IPS-20b (cell line): ENCODE measurements around the gene TET2.

Experiments
- H3K27ac ChIP-seq: one replicate; pipeline ENCODE4 v1.5.1; 2013; ENCODE audit warnings: low read length
- H3K27me3 ChIP-seq: 2 replicates; pipeline ENCODE4 v1.6.1; 2013; ENCODE audit warnings: mild to moderate bottlenecking, low read length, inconsistent platforms; ENCODE audit not compliant: insufficient read depth
- H3K36me3 ChIP-seq: 2 replicates; pipeline ENCODE4 v1.6.1; 2013; ENCODE audit warnings: low read depth, mild to moderate bottlenecking, inconsistent platforms, low read length, moderate library complexity; ENCODE audit not compliant: insufficient read depth
- H3K4me1 ChIP-seq: 2 replicates; pipeline ENCODE4 v1.6.1; 2013; ENCODE audit warnings: mild to moderate bottlenecking, control low read depth, inconsistent platforms, low read length, moderate library complexity; ENCODE audit not compliant: insufficient read depth
- H3K4me3 ChIP-seq: 2 replicates; pipeline ENCODE4 v1.5.1; 2013; ENCODE audit warnings: mild to moderate bottlenecking, low read length, inconsistent platforms
- H3K9ac ChIP-seq: 2 replicates; pipeline ENCODE4 v1.6.1; 2013; ENCODE audit warnings: low read depth, mild to moderate bottlenecking, inconsistent platforms, low read length, moderate library complexity
- H3K9me3 ChIP-seq: 2 replicates; pipeline ENCODE4 v1.6.1; 2013; ENCODE audit warnings: mild to moderate bottlenecking, low read depth, low read length, inconsistent platforms; ENCODE audit not compliant: insufficient read depth

Gene TET2

GRCh38 chr4:105158837-105159236, 12.2 kb downstream of the TET2 start:
- H3K4me1 ChIP-seq = no peaks in the 10 kb centered on the region; the same call in 1 of the 2 replicates
- H3K36me3 ChIP-seq = no peaks in the 10 kb centered on the region
- peak overlapping the region; percentile 8; the same call in 1 of the 2 replicates for H3K4me3 ChIP-seq
- no peaks in the 10 kb centered on the region for H3K9me3 ChIP-seq
- no peak overlapping the region for H3K27ac ChIP-seq
- peaks cover 100% of the 10 kb centered on the region for H3K27me3 ChIP-seq
- H3K9ac ChIP-seq = no peak overlapping the region

GRCh38 chr4:105162123-105162796, 15.6 kb downstream of the TET2 start:
- Histone ChIP-seq H3K4me3 (no peak overlapping the region), H3K9me3 (no peaks in the 10 kb centered on the region), H3K9ac (no peak overlapping the region), H3K27me3 (peaks cover 89% of the 10 kb centered on the region), H3K27ac (no peak overlapping the region), H3K4me1 (no peaks in the 10 kb centered on the region; the same call in 1 of the 2 replicates), H3K36me3 (no peaks in the 10 kb centered on the region)

GRCh38 chr4:105164548-105164947, 17.9 kb downstream of the TET2 start:
- H3K27me3 ChIP-seq = peaks cover 66% of the 10 kb centered on the region
- no peak overlapping the region for H3K4me3 ChIP-seq
- H3K4me1 ChIP-seq = no peaks in the 10 kb centered on the region
- H3K36me3 ChIP-seq = no peaks in the 10 kb centered on the region
- no peak overlapping the region for H3K27ac ChIP-seq
- H3K9ac ChIP-seq = no peak overlapping the region
- H3K9me3 ChIP-seq = no peaks in the 10 kb centered on the region

DNA sequence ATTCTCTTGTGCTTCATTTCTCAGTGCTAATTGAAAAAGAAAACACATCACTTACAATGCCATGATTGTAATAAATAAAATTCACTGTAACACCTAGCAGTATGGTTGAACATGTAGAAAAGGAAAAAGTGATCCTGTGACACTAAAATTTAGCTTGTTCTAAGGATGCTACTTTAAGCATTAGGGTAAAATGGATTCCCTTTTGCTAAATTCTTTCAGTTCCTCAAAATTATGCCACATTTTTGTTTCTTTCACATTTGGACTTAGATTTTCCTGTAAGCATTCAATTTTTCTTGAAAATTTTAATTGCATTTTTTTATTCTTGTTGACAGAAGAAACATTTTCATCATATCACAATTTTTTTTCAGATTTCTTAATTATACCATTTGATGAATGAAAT, 19.4 kb downstream of the TET2 start:
- Histone ChIP-seq H3K4me1 (no peaks in the 10 kb centered on the region), H3K4me3 (no peak overlapping the region), H3K27me3 (peaks cover 51% of the 10 kb centered on the region)

GRCh38 chr4:105170711-105171110, 24.0 kb downstream of the TET2 start:
- Histone ChIP-seq H3K9ac (no peak overlapping the region), H3K36me3 (no peaks in the 10 kb centered on the region), H3K27me3 (peaks cover 5% of the 10 kb centered on the region; the same call in 1 of the 2 replicates), H3K4me1 (no peaks in the 10 kb centered on the region), H3K27ac (no peak overlapping the region), H3K9me3 (no peaks in the 10 kb centered on the region), H3K4me3 (no peak overlapping the region)

More for the DNA sequence above, 19.4 kb downstream of the TET2 start:
- Histone ChIP-seq H3K36me3 (no peaks in the 10 kb centered on the region), H3K27ac (no peak overlapping the region), H3K9me3 (no peaks in the 10 kb centered on the region), H3K9ac (no peak overlapping the region)

GRCh38 chr4:105171912-105172311, 25.2 kb downstream of the TET2 start:
- no peak overlapping the region for H3K4me3 ChIP-seq
- no peaks in the 10 kb centered on the region for H3K9me3 ChIP-seq
- no peak overlapping the region for H3K27ac ChIP-seq
- H3K36me3 ChIP-seq = no peaks in the 10 kb centered on the region
- H3K4me1 ChIP-seq = no peaks in the 10 kb centered on the region
- no peak overlapping the region for H3K9ac ChIP-seq
- no peaks in the 10 kb centered on the region for H3K27me3 ChIP-seq

DNA sequence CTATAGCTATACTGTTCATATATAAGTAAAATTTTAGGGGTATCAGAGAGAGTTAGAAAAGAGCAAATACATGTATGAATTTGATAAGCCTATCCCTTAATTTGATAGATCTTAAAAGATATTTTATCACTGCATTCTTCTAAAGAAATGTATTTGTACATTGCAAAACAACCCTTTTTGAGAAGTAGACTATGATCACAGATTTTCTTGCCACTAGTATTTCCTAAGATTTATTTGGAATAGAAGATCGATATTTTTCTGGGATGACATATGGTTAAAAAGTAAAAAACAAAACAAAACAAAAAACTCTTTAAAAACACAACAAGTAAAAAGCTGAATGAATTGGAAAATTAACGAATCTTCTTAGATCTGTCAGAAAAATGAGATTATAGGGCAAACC, 27.4 kb downstream of the TET2 start:
- H3K27ac ChIP-seq = no peak overlapping the region
- H3K27me3 ChIP-seq = no peaks in the 10 kb centered on the region
- H3K4me1 ChIP-seq = no peaks in the 10 kb centered on the region
- H3K9me3 ChIP-seq = no peaks in the 10 kb centered on the region
- H3K9ac ChIP-seq = no peak overlapping the region
- H3K4me3 ChIP-seq = no peak overlapping the region
- no peaks in the 10 kb centered on the region for H3K36me3 ChIP-seq

DNA sequence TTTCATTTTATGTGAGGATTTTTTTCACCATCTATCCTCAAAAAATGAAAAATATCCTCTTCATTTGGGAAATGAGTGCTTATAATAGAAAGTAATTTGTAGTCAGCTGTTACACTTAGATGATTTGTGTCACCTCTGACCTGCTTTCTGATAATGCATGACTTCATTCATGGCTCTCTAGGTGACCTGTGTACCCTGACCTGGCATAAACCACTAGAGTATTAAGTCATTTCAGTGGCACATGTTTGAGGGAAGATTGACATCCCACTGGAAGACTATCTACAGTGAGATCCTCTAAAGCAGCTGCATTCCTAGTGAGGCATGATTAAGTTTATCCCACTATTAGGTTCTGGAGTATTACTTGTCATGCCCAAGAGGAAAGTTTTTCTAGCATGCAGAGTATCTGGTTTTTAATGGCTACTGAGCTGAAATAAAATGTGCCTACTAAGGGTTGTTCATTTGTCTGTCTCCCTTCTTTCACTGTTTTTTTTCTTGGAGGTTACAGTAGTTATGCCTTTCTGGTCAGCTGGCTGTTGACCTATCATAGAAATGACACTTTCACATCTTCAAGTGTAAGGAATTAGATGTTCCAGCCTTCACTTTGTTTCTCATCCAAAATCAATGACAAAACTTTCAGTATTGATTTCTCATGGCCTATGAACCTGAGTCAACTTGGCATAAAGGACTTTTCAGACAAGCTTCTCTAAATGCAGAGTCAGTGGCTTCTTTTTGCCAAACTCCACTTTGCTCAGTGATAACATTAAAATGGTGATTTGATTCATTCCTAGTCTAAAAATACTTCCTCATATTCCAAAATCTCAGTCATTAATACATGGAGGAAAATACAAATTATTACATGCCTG, 33.1 kb downstream of the TET2 start:
- no peaks in the 10 kb centered on the region; the same call in 1 of the 2 replicates for H3K27me3 ChIP-seq
- no peak overlapping the region for H3K27ac ChIP-seq
- no peaks in the 10 kb centered on the region for H3K36me3 ChIP-seq
- H3K9me3 ChIP-seq = no peaks in the 10 kb centered on the region
- H3K9ac ChIP-seq = no peak overlapping the region
- no peak overlapping the region for H3K4me3 ChIP-seq
- H3K4me1 ChIP-seq = no peaks in the 10 kb centered on the region

- no peak overlapping the region for H3K4me3 ChIP-seq
- no peak overlapping the region for H3K27ac ChIP-seq
- no peaks in the 10 kb centered on the region for H3K36me3 ChIP-seq
- H3K9me3 ChIP-seq = no peaks in the 10 kb centered on the region
- H3K9ac ChIP-seq = no peak overlapping the region
- H3K4me1 ChIP-seq = no peaks in the 10 kb centered on the region
- no peaks in the 10 kb centered on the region; the same call in 1 of the 2 replicates for H3K27me3 ChIP-seq
Measured at GRCh38 chr4:105181259-105181658, 34.6 kb downstream of the TET2 start.

DNA sequence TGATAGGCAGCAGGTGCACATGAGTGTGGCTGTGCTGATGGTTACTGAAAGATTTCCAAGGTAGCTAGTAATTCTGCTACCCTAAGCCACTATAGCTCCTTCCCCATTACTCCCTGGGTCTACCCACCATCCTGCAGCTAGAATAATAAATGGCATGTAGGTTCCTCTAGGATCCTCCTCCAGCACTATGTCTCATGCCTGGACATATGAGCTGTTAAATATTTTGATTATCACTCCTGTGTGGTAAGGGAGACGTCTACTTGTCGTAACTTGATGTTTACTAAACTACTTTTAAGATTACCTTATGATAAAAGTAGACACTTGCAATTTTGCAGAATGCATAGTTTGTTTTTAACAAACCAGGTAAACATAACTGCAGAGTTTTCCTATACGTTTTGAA, 35.5 kb downstream of the TET2 start:
- Histone ChIP-seq H3K27ac (no peak overlapping the region), H3K27me3 (no peaks in the 10 kb centered on the region; the same call in 1 of the 2 replicates), H3K4me3 (no peak overlapping the region), H3K9me3 (no peaks in the 10 kb centered on the region), H3K36me3 (no peaks in the 10 kb centered on the region), H3K9ac (no peak overlapping the region), H3K4me1 (no peaks in the 10 kb centered on the region)

DNA sequence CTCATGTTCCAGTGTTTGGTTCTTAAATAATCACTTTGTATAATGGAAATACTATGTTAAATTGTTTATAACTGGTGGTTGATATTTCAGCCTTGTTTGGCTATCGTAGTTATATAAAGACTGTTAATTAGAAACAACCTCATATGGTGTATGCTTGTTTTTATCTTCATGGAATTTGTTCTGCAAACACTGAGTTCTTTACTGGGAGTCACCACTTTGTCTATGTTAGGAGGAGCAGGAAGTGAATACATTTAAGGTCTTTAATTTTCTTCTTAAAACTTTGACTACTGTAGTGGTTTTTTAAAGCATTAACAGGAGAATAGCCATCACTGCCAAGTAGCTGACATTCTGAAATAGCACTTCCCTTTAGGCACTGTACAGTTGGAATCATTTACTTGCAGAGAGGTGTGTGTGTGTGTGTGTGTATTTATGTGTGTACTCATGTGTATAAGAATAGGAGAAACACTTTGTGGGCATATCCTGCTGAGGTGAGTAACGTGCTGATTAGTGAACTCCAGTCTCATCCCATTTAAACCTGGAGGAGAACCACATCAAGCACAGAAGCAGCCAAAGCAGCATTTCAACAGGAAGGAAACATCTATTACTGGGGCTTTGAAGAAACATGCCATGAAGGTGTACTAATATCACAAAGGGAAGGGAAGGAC, 37.8 kb downstream of the TET2 start:
- H3K36me3 ChIP-seq = no peaks in the 10 kb centered on the region
- H3K27me3 ChIP-seq = no peaks in the 10 kb centered on the region; the same call in 1 of the 2 replicates
- no peaks in the 10 kb centered on the region for H3K4me1 ChIP-seq
- H3K27ac ChIP-seq = no peak overlapping the region
- no peak overlapping the region for H3K9ac ChIP-seq
- H3K9me3 ChIP-seq = no peaks in the 10 kb centered on the region
- H3K4me3 ChIP-seq = no peak overlapping the region
